Smooth muscle cell of the coronary artery (primary cell): ENCODE measurements around the gene TEX55. TPM values are rescaled to one million over a fixed set of nuclear protein-coding genes. Genes with fewer than 3 reads are reported as not detected.

Experiments
- total RNA-seq: library from RNA; depleted of rRNA; stranded (reverse); fragments of >200 nt; gene quantifications from 2 replicates; pipeline ENCODE4 v1.2.3, GENCODE V29; 2014; ENCODE audit warnings: low replicate concordance

TEX55 gene
- total RNA-seq: not detected in 2 replicates

DNA sequence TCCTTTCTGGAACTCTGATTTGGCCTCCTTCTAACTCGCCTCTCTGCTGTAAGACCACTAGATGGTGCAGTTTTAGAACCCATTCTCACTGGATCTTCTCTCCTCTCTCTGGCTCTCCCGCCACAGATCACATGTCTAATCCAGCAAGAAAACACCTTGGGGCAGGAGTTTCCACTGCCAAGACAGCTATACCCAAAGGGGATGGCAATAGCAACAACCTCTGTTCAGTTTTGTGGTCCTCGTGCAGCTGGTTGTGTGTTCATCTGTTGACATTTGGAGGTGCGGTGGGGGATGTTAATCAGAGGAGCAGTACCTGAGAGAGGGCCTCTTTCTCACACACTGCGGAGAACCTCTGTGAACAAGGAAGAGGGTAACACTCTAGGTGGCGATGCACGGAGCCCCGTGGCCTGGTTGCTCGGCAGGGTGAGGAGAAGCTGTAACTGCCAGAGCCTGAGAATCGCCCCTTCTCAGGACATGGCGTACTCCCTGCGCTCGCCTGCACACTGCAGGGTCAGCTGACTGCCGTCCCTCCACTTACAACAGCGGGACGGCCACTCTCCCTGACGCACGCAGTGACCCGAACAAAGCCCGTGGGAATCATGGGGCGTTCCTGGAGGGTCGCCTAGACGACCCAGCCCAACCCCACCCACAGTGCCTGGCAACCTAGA, at the start of gene TEX55:
Gene TEX55, plus strand, starts transcription at position 666 of the 668 bp plus-strand sequence. CDS start 25 bp downstream, outside the sequence.

DNA sequence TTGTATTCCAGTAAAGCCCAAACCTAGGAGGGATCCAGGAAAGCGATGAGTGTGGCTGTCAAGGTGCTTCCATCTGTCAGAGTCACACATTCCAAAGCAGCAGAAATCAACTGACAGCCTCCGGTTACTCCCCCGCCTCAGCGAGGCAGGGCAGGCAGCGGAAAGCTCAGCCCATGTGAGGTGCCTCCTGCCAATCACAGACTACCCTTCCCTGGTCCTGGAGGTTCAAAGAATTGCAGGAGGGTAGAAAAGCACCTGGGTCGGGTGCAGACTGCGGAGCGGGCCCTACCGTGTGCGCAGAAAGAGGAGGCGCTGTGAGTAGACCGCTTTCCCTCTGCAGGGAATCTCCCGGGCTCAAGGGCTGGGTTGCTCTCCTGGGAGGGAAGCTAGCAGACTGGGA, 27.4 kb downstream of the TEX55 start, which contains the start of gene UPK1B:
Gene UPK1B, plus strand, starts transcription at position 274 of the 400 bp plus-strand sequence. CDS start 13,144 bp downstream, outside the sequence.

Other genes with a start within 250 kb of the TEX55 start
- gene IGSF11, start 111.3 kb upstream of the TEX55 start, total RNA-seq: 0.08 and 0.12 TPM in 2 replicates
- not detected in 2 replicates for gene UPK1B, start 27.4 kb downstream of the TEX55 start, total RNA-seq
- 28.0 and 55.3 TPM in 2 replicates for gene B4GALT4, start 94.7 kb downstream of the TEX55 start, total RNA-seq
- gene ARHGAP31, start 148.2 kb downstream of the TEX55 start, total RNA-seq: 1.9 and 5.1 TPM in 2 replicates